ENCODE data around the gene SETD1A.

GRCh38 chr16:30990105-30990504 lies 32.6 kb downstream of the SETD1A start:
- TF ChIP-seq EZH2 (IDR thresholded peaks at IDR 0.05; ENCODE audit: insufficient read depth, poor library complexity, severe bottlenecking), result no peak
- TF ChIP-seq EZH2phosphoT487 (IDR thresholded peaks at IDR 0.05; ENCODE audit: insufficient read depth, low read depth), result no peak
